COR-L47 (cell line): Measurements from ENCODE around the gene PCK1.
A peak's percentile ranks its signal among the peaks of the same experiment; 100 is the strongest.

Experiments
- DNase-seq: peaks from one replicate; lab custom pipeline; 2025; lab: John Stamatoyannopoulos, UW

PCK1 gene

GRCh38 chr20:57577679-57578475 is 17.0 kb downstream of the PCK1 start:
- DNase-seq = no peak

- DNase-seq = no peak
Measured at GRCh38 chr20:57578476-57579165, 17.7 kb downstream of the PCK1 start.

GRCh38 chr20:57579331-57579897 is 18.5 kb downstream of the PCK1 start:
- no peak for DNase-seq

GRCh38 chr20:57579898-57580447 is 19.1 kb downstream of the PCK1 start:
- no peak for DNase-seq

GRCh38 chr20:57580478-57581201 is 19.7 kb downstream of the PCK1 start:
- DNase-seq = no peak

GRCh38 chr20:57581202-57582028 is 20.5 kb downstream of the PCK1 start:
- DNase-seq = no peak

GRCh38 chr20:57582029-57582378 is 21.1 kb downstream of the PCK1 start:
- DNase-seq = no peak

GRCh38 chr20:57582432-57583288 is 21.8 kb downstream of the PCK1 start:
- DNase-seq = peak; percentile 26

- no peak for DNase-seq
Measured at GRCh38 chr20:57583289-57584257, 22.7 kb downstream of the PCK1 start.

- peak; percentile 3 for DNase-seq
Measured at GRCh38 chr20:57584768-57585461, 24.0 kb downstream of the PCK1 start.

- DNase-seq = no peak
Measured at GRCh38 chr20:57585466-57586213, 24.7 kb downstream of the PCK1 start.

- no peak for DNase-seq
Measured at GRCh38 chr20:57586370-57586793, 25.5 kb downstream of the PCK1 start.

GRCh38 chr20:57586943-57587277 is 26.0 kb downstream of the PCK1 start:
- no peak for DNase-seq

- DNase-seq = no peak
Measured at GRCh38 chr20:57587278-57587988, 26.5 kb downstream of the PCK1 start.

- DNase-seq = no peak
Measured at GRCh38 chr20:57587989-57588377, 27.1 kb downstream of the PCK1 start.

GRCh38 chr20:57588596-57588995 is 27.7 kb downstream of the PCK1 start:
- no peak for DNase-seq

- DNase-seq = no peak
Measured at GRCh38 chr20:57589123-57589727, 28.3 kb downstream of the PCK1 start.
